Mesothelial cell of epicardium (in vitro differentiated cells): ENCODE measurements around the gene RAD51B. TPM values are rescaled to one million over a fixed set of nuclear protein-coding genes. Genes with fewer than 3 reads are reported as not detected.

Experiments
- DNase-seq, 2 experiments: peaks; one replicate each; pipeline ENCODE4 v3.0.0; 2021; ENCODE audit warnings: low spot score in 2 of 2; ENCODE audit not compliant: unreplicated experiment in 2 of 2
- H3K27ac Mint-ChIP-seq: 2 replicates; pipeline ENCODE4 v1.8.0; 2021; ENCODE audit warnings: mixed read lengths
- H3K27me3 Mint-ChIP-seq: 2 replicates; pipeline ENCODE4 v1.8.0; 2021; ENCODE audit warnings: low read depth, mixed read lengths
- H3K36me3 Mint-ChIP-seq: 2 replicates; pipeline ENCODE4 v1.8.0; 2021; ENCODE audit warnings: mixed read lengths
- H3K4me1 Mint-ChIP-seq: 2 replicates; pipeline ENCODE4 v1.8.0; 2021; ENCODE audit warnings: mixed read lengths
- H3K4me3 Mint-ChIP-seq: 2 replicates; pipeline ENCODE4 v1.8.0; 2021; ENCODE audit warnings: mild to moderate bottlenecking, moderate library complexity, mixed read lengths
- H3K9me3 Mint-ChIP-seq: 2 replicates; pipeline ENCODE4 v1.8.0; 2021; ENCODE audit warnings: mixed read lengths
- CTCF ChIP-seq: fragments of 200-600 bp; sonication (generic); IDR thresholded peaks from one replicate; pipeline ENCODE4 v1.5.0; 2021; ENCODE audit warnings: antibody characterized with exemption; ENCODE audit not compliant: unreplicated experiment
- total RNA-seq: library from RNA; stranded (reverse); gene quantifications from 3 replicates; pipeline ENCODE4 v1.2.1, GENCODE V29; 2021

The RAD51B gene
- total RNA-seq, 1 donor from 2014 or later: 34.7 TPM

- no peak for TF ChIP-seq CTCF
- DNase-seq: no peak
- Mint-ChIP-seq H3K36me3 (no peaks in the 10 kb centered on the region), H3K9me3 (peaks cover 5% of the 10 kb centered on the region), H3K4me1 (peaks cover 40% of the 10 kb centered on the region), H3K4me3 (no peak overlapping the region), H3K27ac (peak overlapping the region; percentile 2), H3K27me3 (no peaks in the 10 kb centered on the region)
Measured at GRCh38 chr14:68744613-68745012, 925.0 kb downstream of the RAD51B start.

DNA sequence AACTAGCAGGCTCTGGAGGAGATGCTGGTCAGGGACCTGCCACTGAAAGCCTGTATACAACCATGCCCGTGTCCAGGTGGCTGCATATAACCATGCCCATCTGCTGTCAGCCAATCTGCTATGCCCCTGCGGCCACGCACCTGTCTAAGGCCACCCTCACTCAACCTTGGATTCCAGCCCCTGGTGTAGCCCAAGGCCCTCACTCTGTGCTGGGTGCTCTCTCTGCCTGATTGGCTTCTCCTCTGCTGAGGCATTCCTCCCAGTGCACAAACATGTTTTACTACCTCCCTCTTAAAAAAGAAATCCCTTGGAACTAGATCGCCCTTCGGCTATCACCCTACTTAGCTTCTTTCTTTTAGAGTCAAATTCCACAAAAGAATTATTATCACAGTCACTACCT, 927.8 kb downstream of the RAD51B start:
- no peaks in the 10 kb centered on the region for H3K9me3 Mint-ChIP-seq
- H3K27ac Mint-ChIP-seq: peak overlapping the region; percentile 90
- H3K36me3 Mint-ChIP-seq: no peaks in the 10 kb centered on the region
- TF ChIP-seq CTCF: no peak
- no peaks in the 10 kb centered on the region for H3K27me3 Mint-ChIP-seq
- H3K4me3 Mint-ChIP-seq: no peak overlapping the region
- H3K4me1 Mint-ChIP-seq: peaks cover 54% of the 10 kb centered on the region
- no peak for DNase-seq

- Mint-ChIP-seq H3K4me3 (no peak overlapping the region), H3K36me3 (no peaks in the 10 kb centered on the region), H3K9me3 (no peaks in the 10 kb centered on the region), H3K27me3 (no peaks in the 10 kb centered on the region), H3K4me1 (peaks cover 62% of the 10 kb centered on the region), H3K27ac (peak overlapping the region; percentile 90)
- no peak for TF ChIP-seq CTCF
- no peak for DNase-seq
Measured at GRCh38 chr14:68748260-68748659, 928.7 kb downstream of the RAD51B start.

DNA sequence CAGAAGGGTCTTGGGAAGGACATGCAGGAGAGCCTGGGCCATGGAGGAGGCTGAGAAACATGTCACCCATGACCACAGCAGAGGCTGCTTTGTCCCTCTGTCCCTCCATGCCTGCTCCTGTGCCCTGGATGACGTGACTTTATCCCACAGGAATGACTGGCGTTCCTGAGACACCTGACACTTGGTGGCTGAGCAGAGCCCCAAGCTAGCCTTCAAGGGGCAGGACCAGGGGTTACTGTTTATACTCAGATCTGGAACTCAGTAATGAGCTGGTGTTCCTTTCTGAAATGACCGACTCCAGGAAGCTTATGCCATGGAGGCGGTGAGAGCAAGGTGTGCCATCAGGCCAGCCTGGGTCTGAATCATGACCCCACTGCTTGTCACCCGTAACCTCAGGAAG, 929.1 kb downstream of the RAD51B start:
- H3K36me3 Mint-ChIP-seq: no peaks in the 10 kb centered on the region
- H3K9me3 Mint-ChIP-seq: no peaks in the 10 kb centered on the region
- peaks cover 67% of the 10 kb centered on the region for H3K4me1 Mint-ChIP-seq
- DNase-seq: no peak
- no peak overlapping the region for H3K4me3 Mint-ChIP-seq
- peak overlapping the region; percentile 90 for H3K27ac Mint-ChIP-seq
- H3K27me3 Mint-ChIP-seq: no peaks in the 10 kb centered on the region
- no peak for TF ChIP-seq CTCF

DNA sequence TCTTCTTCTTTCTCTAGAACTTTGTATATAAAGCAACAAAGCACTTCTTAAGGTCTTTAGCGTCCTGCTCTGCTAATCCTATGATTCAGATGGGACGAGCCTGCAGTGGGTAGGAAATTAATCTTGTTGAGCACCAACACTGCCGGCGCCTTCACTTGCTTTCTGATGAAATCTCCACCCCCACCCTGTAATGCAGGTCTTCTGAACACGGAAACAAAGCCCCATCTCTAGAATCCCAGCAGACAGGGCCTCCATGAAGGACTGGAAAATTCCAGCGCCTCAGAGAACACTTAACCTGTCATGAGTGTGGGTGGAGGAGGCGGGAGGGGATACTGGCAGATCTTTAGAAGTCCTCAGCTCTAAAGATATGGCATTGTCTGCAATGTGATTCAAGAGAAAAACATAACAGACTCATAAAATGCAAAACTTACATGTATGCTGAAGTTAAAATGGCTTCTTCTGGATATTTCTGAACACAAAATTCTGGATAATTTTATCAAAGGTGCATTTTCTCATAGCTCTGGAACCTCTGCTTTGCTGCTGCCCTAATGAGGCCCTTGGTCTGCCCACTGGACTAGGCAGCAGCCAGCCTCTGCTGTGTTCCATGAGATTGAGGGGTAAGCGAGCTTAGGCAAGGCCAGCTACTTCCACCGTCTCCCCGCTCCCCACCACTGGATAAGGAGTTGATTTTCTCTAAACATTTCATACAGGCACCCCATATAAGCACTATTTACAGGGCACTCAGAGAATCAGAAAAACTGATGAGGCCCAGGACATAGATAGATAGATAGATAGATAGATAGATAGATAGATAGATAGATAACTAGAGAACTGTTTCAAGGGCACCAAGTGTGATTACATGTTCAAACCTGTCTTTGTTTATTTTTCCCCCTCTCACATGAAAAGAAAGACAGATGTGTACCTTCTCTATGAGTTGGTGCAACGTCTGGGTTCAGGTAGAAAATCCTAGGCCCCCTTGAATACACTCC, 930.2 kb downstream of the RAD51B start:
- no peaks in the 10 kb centered on the region for H3K9me3 Mint-ChIP-seq
- H3K4me3 Mint-ChIP-seq: no peak overlapping the region
- peak overlapping the region; percentile 91 for H3K27ac Mint-ChIP-seq
- no peaks in the 10 kb centered on the region for H3K36me3 Mint-ChIP-seq
- no peak for TF ChIP-seq CTCF
- peaks cover 76% of the 10 kb centered on the region for H3K4me1 Mint-ChIP-seq
- no peak for DNase-seq
- no peaks in the 10 kb centered on the region for H3K27me3 Mint-ChIP-seq
